MCF 10A (cell line): ENCODE data around the gene MOB3A. TPM values are rescaled to one million over a fixed set of nuclear protein-coding genes. Genes with fewer than 3 reads are reported as not detected.
"Not testable (repeated sequence)": the region's sequence is repeated elsewhere in the genome, so short reads cannot be mapped to it uniquely, and the experiment has no call there.

ENCODE experiments used
- BruUV-seq: library from RNA; stranded (reverse); fragments of 400-500 nt; replicated peaks from 2 replicates; lab custom pipeline; 2021; lab: Mats Ljungman, UMichigan
- CTCF ChIA-PET: fragments of 300-600 bp; sonication (Branson Sonifier 250); formaldehyde crosslinking; extraction: SDS; loops from one replicate; lab custom pipeline; 2021; ENCODE audit warnings: antibody characterized with exemption, inconsistent platforms; lab: Yijun Ruan, JAX
- POLR2A ChIA-PET: fragments of 300-600, 350-650 bp; sonication (Branson Sonifier 250); formaldehyde crosslinking; extraction: SDS; loops from one replicate; lab custom pipeline; 2020; ENCODE audit warnings: antibody characterized with exemption, inconsistent platforms; lab: Yijun Ruan, JAX
- DNase-seq: peaks from one replicate; pipeline ENCODE4 v3.0.0-alpha.2; 2018; ENCODE audit not compliant: unreplicated experiment
- H3K27ac Mint-ChIP-seq: one replicate; pipeline ENCODE4 v1.8.0; 2022; ENCODE audit warnings: mild to moderate bottlenecking, low read depth, mixed read lengths; ENCODE audit not compliant: unreplicated experiment
- H3K27me3 Mint-ChIP-seq: one replicate; pipeline ENCODE4 v1.8.0; 2022; ENCODE audit warnings: mixed read lengths; ENCODE audit not compliant: insufficient read depth, unreplicated experiment
- H3K36me3 Mint-ChIP-seq: one replicate; pipeline ENCODE4 v1.8.0; 2022; ENCODE audit warnings: mild to moderate bottlenecking, moderate library complexity, mixed read lengths; ENCODE audit not compliant: insufficient read depth, unreplicated experiment
- H3K4me1 Mint-ChIP-seq: one replicate; pipeline ENCODE4 v1.8.0; 2022; ENCODE audit warnings: mixed read lengths; ENCODE audit not compliant: insufficient read depth, unreplicated experiment
- H3K4me3 Mint-ChIP-seq: one replicate; pipeline ENCODE4 v1.8.0; 2022; ENCODE audit warnings: mild to moderate bottlenecking, moderate library complexity, mixed read lengths; ENCODE audit not compliant: unreplicated experiment
- H3K9me3 Mint-ChIP-seq: one replicate; pipeline ENCODE4 v1.8.0; 2022; ENCODE audit warnings: mixed read lengths; ENCODE audit not compliant: unreplicated experiment
- intact Hi-C: fragments of 100-400 bp; cut with micrococcal nuclease; formaldehyde crosslinking; loops from 2 replicates; pipeline ENCODE4 v1.14.1; 2022
- total RNA-seq: library from RNA; stranded (reverse); gene quantifications from 2 replicates; pipeline ENCODE4 v1.2.3, GENCODE V29; 2022
- TF ChIP-seq, protein P1 (sequence below): fragments of 200-600 bp; IDR thresholded peaks from one replicate; pipeline ENCODE4 v1.8.0; 2022; ENCODE audit warnings: antibody characterized with exemption, mild to moderate bottlenecking; ENCODE audit not compliant: unreplicated experiment

Gene MOB3A
- total RNA-seq, 1 experiment from 2014 or later, result 40.9 TPM

DNA sequence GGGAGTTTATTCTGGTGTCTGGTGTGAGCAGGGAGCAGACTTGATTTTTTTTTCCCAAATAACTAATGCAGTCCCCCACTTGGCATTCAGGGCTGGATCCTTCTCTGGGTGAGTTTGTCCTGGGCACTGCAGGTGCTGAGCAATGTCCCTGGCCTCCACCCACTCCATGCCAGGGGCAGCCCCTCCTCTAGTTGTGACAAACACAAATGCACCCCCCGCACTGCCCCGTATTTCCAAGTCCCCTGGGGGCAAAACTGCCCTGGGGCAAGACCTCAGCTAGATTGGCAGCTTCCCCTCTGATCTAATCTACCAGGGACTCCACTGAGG lies 6.4 kb downstream of the MOB3A start:
- ChIA-PET CTCF (no interaction called here), POLR2A (interaction anchor here (0.6 to 2.7 kb wide), 11 partner anchors 9 to 213 kb away, joined by 3 to 15 read pairs (median 4); no protein-coding TSS in a partner anchor)
- Mint-ChIP-seq H3K4me1 (peaks cover 47% of the 10 kb centered on the region), H3K4me3 (peak overlapping the region; percentile 62), H3K27ac (peak overlapping the region; percentile 85), H3K27me3 (no peaks in the 10 kb centered on the region), H3K36me3 (peaks cover 33% of the 10 kb centered on the region), H3K9me3 (no peaks in the 10 kb centered on the region)
- DNase-seq, result peak; percentile 37
- BruUV-seq, result no TSS peak
- intact Hi-C loops, result loop anchor here (2.0 kb wide), 1 partner anchor 71 kb away; no protein-coding TSS in a partner anchor
- TF ChIP-seq, protein P1, sequence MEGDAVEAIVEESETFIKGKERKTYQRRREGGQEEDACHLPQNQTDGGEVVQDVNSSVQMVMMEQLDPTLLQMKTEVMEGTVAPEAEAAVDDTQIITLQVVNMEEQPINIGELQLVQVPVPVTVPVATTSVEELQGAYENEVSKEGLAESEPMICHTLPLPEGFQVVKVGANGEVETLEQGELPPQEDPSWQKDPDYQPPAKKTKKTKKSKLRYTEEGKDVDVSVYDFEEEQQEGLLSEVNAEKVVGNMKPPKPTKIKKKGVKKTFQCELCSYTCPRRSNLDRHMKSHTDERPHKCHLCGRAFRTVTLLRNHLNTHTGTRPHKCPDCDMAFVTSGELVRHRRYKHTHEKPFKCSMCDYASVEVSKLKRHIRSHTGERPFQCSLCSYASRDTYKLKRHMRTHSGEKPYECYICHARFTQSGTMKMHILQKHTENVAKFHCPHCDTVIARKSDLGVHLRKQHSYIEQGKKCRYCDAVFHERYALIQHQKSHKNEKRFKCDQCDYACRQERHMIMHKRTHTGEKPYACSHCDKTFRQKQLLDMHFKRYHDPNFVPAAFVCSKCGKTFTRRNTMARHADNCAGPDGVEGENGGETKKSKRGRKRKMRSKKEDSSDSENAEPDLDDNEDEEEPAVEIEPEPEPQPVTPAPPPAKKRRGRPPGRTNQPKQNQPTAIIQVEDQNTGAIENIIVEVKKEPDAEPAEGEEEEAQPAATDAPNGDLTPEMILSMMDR, result no peak

DNA sequence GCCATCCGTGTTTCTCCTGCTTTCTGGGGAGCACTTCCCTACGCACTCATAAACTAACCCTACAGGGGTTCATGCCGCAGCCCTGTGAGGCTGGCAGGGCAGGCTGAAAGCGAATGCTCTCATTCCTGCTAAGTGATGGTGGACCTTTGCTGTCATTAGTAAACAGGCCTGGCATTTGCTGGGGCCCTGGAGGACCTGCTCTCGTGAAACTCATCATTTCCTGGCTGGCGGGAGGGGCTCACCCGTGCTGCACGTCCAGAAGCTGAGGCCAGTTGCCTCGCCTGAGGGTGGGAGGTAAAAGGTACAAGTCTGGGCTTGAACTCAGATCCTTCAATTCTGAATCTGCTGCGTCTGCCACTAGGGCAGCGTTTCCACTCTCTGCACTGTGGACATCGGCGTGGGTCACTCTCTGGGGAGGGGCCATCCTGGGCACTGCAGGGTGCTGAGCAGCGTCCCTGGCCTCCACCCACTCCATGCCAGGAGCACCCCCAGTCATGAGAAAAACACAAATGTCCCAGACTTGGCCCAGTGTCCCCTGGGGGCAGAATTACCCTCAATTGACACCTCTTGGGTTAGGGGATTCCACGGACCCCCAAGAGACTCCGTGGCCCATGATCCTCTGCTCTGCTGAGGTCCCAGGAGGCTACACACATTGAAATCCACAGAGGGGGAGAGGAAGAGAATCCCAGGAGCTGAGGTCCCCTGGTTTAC lies 7.0 kb downstream of the MOB3A start:
- Mint-ChIP-seq H3K4me1 (peaks cover 43% of the 10 kb centered on the region), H3K27me3 (no peaks in the 10 kb centered on the region), H3K9me3 (no peaks in the 10 kb centered on the region), H3K27ac (peak overlapping the region; percentile 85), H3K4me3 (peak overlapping the region; percentile 62), H3K36me3 (peaks cover 31% of the 10 kb centered on the region)
- peak; percentile 89 for DNase-seq
- no TSS peak for BruUV-seq
- ChIA-PET POLR2A (interaction anchor here (0.9 to 2.7 kb wide), 10 partner anchors 9 to 213 kb away, joined by 3 to 15 read pairs (median 4); no protein-coding TSS in a partner anchor), CTCF (no interaction called here)
- intact Hi-C loops, result no loop called here
- TF ChIP-seq, protein P1, result peak; percentile 5

DNA sequence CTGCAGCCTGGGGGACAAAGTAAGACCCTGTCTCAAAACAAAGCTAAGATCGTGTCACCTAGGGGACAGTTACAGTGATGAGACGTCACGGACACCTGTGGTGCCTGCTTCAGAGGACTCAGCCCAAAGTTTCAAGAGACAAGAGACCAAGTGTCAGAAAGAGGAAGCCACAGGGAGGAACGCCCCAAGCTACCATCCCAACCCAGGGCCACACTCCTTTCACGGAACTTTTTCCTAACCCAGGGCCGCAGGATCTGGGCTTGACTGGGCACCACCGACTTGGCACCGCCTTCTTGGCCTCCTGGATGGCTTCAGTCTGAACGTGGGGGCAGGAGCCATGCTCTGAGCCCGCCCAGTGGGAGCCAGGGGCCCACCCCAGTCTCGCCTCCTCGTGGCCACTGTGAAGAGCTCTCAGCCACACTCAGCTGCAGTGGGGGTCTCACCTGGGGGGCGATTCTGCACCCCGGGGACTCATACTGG lies 8.5 kb downstream of the MOB3A start:
- TF ChIP-seq, protein P1, result no peak
- DNase-seq, result no peak
- no TSS peak for BruUV-seq
- intact Hi-C loops, result no loop called here
- Mint-ChIP-seq H3K9me3 (no peaks in the 10 kb centered on the region), H3K4me1 (peaks cover 42% of the 10 kb centered on the region), H3K4me3 (peak overlapping the region; percentile 22), H3K27ac (peak overlapping the region; percentile 63), H3K27me3 (no peaks in the 10 kb centered on the region), H3K36me3 (peaks cover 24% of the 10 kb centered on the region)
- POLR2A ChIA-PET, result interaction anchor here (0.8 to 2.8 kb wide), 10 partner anchors 8 to 59 kb away, joined by 3 to 12 read pairs (median 4); partner anchors contain the start of gene MOB3A
- CTCF ChIA-PET, result interaction anchor here (0.5 to 0.6 kb wide), 2 partner anchors 71 to 1056 kb away, joined by 3 to 4 read pairs; no protein-coding TSS in a partner anchor

DNA sequence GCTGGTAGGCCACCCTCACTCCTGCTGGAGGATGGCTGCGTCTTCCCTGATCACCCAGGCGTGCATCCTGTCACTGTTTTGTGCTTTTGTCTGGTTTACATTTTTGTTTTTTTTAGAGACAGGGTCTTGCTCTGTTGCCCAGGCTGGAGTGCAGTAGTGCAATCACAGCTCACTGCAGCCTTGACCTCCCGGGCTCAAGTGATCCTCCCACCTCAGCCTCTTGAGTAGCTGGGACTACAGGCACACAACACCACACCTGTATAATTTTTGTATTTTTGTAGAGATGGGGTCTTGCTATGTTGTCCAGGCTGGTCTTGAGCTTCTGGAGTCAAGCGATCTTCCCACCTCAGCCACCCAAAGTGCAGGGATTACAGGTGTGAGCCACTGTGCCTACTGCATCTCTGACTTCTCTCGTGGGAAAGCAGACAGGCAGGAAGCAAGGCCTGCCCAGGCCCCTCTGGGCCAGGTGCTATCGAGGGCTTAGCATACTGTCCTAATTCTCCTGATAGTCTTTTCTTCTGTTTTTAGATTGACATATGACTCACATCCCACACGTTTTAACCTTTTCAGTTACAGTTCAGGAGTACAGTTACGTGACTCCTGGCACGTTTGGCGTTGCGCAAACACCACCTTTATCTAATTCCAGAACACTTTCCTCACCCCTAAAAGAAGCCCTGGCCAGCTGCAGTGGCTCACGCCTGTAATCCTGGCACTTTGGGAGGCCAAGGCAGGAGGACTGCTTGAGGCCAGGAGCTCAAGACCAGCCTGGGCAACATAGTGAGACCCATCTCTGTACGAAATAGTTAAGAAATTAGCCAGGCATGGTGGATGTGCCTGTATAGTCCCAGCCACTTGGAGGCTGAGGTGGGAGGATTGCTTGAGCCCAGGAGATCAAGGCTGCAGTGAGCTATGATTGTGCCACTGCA lies 9.2 kb downstream of the MOB3A start:
- H3K4me1 Mint-ChIP-seq, result peaks cover 42% of the 10 kb centered on the region
- H3K4me3 Mint-ChIP-seq, result peak overlapping the region; percentile 22
- H3K27me3 Mint-ChIP-seq, H3K9me3 Mint-ChIP-seq, intact Hi-C loops, BruUV-seq: not testable (repeated sequence)
- ChIA-PET CTCF (interaction anchor here (0.5 to 1.5 kb wide), 3 partner anchors 17 to 1056 kb away, joined by 3 to 5 read pairs (median 4); no protein-coding TSS in a partner anchor), POLR2A (interaction anchor here (0.6 to 2.8 kb wide), 14 partner anchors 9 to 232 kb away, joined by 3 to 12 read pairs (median 3); partner anchors contain the start of gene MOB3A)
- peak overlapping the region; percentile 63 for H3K27ac Mint-ChIP-seq
- H3K36me3 Mint-ChIP-seq, result peaks cover 24% of the 10 kb centered on the region
- DNase-seq, result peak; percentile 96
